ENCODE measurements around the gene RACGAP1. TPM values are rescaled to one million over a fixed set of nuclear protein-coding genes. Genes with fewer than 3 reads are reported as not detected.
A peak's percentile ranks its signal among the peaks of the same experiment; 100 is the strongest.

The RACGAP1 gene, protein sequence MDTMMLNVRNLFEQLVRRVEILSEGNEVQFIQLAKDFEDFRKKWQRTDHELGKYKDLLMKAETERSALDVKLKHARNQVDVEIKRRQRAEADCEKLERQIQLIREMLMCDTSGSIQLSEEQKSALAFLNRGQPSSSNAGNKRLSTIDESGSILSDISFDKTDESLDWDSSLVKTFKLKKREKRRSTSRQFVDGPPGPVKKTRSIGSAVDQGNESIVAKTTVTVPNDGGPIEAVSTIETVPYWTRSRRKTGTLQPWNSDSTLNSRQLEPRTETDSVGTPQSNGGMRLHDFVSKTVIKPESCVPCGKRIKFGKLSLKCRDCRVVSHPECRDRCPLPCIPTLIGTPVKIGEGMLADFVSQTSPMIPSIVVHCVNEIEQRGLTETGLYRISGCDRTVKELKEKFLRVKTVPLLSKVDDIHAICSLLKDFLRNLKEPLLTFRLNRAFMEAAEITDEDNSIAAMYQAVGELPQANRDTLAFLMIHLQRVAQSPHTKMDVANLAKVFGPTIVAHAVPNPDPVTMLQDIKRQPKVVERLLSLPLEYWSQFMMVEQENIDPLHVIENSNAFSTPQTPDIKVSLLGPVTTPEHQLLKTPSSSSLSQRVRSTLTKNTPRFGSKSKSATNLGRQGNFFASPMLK
- polyA plus RNA-seq (ENCODE audit: insufficient read length in 12 of 12): 10 to 100 TPM in 11 of 12 donors, not detected in 1; 17.4 to 36.4 (median 28.5) TPM
- long read RNA-seq, donor 1, partial matches to known transcripts: 0 of 7 reads
- long read RNA-seq, donor 1, other reads (novel, unspliced or antisense): 0 of 7 reads
- long read RNA-seq, donor 2, partial matches to known transcripts: 0 of 4 reads
- long read RNA-seq, donor 2, other reads (novel, unspliced or antisense): 0 of 4 reads
- long read RNA-seq, donor 3, partial matches to known transcripts: 0 of 2 reads
- long read RNA-seq, donor 3, other reads (novel, unspliced or antisense): 0 of 2 reads
- long read RNA-seq, donor 4, partial matches to known transcripts: 0 of 2 reads
- long read RNA-seq, donor 4, other reads (novel, unspliced or antisense): 0 of 2 reads
- long read RNA-seq, donor 5: 0 reads
- long read RNA-seq, donor 6, partial matches to known transcripts: 0 of 3 reads
- long read RNA-seq, donor 6, other reads (novel, unspliced or antisense): 0 of 3 reads
- long read RNA-seq, donor 7, partial matches to known transcripts: 0 of 2 reads
- long read RNA-seq, donor 7, other reads (novel, unspliced or antisense): 0 of 2 reads
- long read RNA-seq, donor 8, transcript RACGAP1-201 (17 exons, 3,073 nt): major isoform, 5 of 5 reads
- long read RNA-seq, donor 8, partial matches to known transcripts: 0 of 5 reads
- long read RNA-seq, donor 8, other reads (novel, unspliced or antisense): 0 of 5 reads
- long read RNA-seq, donor 9, partial matches to known transcripts: 0 of 1 reads
- long read RNA-seq, donor 9, other reads (novel, unspliced or antisense): 0 of 1 reads
- long read RNA-seq, donor 10, partial matches to known transcripts: 0 of 5 reads
- long read RNA-seq, donor 10, other reads (novel, unspliced or antisense): 0 of 5 reads
- long read RNA-seq, donor 11, partial matches to known transcripts: 0 of 2 reads
- long read RNA-seq, donor 11, other reads (novel, unspliced or antisense): 0 of 2 reads

DNA sequence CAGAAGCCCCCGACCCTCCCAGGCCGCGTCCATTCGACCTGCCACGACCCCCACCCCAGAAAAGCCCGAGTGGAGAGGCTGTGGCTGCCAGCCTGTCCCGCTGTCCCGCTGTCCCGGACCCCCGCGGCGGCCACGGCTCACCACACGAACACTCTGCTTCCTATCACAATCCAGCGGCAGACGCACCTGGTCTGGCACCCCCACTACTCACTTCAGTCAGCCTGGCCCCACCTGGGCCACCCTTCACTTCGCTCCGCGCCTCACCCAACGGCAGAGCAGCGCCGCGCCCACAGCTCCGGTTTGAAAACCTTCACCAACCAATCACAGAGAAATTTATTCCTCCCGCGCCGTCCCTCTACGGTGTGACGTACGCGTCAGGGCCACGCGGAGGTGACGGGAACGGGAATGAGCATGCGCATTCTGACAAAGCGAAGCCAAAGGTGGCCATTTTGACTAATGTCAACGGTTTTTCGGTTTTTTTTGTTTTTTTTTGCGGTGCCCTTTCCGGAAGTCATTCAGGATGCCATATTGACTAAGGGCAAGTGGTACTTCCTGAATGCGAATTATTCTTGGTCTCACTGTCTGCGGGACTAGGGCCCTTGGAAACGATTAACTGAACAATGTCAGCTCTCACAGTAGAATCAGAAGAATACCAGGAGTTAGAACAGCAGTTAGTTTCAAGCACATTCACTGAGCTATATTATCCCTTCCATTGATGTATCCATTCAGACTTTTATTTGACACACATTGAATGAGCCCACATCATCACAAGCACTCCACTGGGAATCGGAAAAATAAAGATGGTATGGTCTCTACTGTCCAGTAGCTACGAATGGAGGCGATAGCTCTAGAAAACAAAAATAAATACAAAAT, at the start of gene RACGAP1:
TSS of gene RACGAP1 (minus strand) at position 308 of the 873 bp plus-strand sequence. CDS start 8,779 bp downstream, outside the sequence.
- DNase-seq: peak; percentile 99

DNA sequence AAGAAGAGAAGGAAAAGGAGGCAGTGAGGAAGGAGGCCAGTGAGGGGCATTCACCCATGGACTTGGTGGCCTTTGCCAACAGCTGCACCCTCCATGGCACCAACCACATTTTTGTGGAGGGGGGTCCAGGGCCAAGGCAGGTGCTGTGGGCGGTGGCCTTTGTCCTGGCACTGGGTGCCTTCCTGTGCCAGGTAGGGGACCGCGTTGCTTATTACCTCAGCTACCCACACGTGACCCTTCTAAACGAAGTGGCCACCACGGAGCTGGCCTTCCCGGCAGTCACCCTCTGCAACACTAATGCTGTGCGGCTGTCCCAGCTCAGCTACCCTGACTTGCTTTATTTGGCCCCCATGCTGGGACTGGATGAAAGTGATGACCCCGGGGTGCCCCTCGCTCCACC, 48.4 kb upstream of the RACGAP1 start:
- no peak for DNase-seq

DNA sequence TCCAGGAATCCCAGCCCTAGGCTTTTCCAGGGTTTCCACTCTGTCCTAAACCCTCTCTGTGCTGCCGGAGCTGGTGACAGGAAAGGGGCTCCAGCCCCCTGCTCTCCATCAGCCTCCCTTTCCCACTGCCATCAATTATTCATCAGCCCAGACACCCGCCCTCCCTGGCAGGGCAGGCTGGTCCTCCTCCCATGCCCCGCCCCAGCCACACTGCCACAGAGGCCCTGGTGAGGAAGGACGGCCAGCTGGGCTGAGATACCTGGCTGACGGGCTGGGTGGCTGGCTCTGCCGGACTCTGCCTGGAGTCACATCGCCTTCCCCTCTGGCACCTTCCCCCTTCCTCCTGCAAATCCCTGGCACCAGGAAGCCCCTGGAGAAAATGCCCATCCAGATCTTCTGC, 47.9 kb upstream of the RACGAP1 start:
- no peak for DNase-seq

DNA sequence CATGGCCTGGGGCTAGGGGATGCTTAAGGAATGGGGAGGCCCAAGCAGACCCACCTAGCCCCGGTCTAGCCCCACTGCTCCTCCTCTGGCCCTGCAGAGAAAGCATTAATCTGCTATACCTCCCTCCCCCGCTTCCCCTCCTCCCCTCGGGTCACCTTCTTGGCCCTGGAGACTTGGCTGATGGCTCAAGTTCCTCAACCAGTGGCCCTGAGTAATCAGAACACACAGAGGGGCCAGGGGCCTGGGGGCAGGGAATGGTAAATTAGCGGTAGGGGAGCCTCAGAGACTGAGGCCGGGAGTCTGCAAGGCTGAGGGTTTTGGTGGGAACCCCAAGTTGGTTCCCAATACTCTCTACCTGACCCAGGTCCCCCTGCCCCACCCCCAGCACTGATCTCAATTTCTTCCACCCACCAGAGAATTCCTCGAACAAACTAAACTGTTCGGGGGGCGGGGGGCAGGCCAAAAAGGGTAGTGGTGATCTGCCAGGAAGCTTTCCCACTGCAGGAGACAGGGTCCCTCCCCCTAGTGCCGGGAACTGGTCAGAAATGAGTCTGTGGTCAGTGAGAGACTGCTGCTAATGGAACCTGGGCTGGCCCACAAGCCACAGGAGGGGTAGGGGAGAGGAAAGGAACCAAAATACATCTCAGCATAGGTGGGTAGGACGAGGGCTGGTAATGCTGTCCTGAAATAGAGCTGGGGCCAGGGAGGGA, 47.1 kb upstream of the RACGAP1 start:
- DNase-seq: no peak

DNA sequence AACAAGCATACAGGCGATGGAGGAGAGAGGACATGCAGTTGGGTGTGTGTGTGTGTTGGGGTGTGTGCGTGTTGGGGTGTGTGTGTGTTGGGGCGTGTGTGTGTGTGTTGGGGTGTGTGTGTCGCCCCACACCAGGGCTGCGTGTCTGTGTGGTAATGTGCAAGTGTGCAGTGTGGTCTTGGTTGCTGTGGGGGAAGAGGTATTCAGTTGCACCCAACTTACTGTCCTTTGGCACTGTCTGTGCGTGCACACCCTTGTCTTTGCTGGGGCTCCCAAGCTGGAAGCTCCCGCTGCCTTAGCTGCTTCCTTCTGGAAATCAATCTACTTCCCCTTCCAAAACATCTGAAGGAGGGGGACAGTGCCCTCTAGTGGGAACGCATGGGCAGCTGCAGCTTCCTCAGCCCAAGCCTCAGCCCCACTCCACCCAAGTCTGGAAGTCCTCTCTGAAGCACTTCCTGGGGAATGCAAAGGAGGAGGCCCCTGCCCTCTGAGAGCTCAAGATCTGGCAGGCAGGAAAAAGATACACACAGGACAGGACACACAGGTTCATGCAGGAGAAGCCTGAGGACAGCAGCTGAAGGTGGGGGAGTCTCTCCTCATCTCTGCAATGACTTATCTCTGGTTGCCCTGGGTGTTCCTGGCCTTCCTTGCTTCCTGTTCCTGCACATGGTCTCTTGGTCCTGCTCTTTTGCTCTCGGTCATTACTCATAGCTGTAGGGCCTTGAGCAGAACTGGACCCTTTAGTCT, 45.2 kb upstream of the RACGAP1 start:
- DNase-seq: peak; percentile 92

DNA sequence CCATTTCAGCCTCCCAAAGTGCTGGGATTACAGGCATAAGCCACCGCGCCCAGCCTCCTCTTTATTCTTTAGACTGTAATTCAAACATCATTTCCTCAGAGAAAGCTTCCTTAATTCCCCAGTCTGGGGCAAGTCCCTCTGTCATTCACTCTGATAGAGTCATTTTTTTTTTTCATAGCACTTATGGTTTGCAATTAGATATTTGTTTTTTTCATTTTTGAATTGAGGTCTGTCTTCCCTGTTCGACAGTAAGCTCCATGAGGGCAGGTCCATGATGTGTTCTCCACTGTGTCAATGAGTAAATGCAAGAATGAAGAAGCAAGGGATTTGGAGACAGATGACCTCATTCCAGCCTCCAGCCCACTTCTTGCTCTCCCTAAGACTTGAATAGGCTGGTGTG, 44.2 kb upstream of the RACGAP1 start:
- DNase-seq: no peak

DNA sequence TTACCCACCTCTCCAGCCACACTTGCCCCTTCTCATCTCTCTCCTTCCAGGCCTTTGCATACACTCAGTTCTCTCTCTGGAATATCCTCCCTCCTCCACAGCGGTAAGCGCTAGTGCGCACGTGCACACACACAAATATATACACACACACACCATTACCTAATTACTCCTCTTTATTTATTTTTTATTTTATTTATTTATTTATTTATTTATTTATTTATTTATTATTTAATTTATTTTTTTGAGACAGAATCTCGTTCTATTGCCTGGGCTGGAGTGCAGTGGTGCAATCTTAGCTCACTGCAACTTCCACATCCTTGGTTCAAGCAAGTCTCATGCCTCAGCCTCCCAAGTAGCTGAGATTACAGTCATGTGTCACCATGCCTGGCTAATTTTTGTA, 43.8 kb upstream of the RACGAP1 start:
- no peak for DNase-seq

DNA sequence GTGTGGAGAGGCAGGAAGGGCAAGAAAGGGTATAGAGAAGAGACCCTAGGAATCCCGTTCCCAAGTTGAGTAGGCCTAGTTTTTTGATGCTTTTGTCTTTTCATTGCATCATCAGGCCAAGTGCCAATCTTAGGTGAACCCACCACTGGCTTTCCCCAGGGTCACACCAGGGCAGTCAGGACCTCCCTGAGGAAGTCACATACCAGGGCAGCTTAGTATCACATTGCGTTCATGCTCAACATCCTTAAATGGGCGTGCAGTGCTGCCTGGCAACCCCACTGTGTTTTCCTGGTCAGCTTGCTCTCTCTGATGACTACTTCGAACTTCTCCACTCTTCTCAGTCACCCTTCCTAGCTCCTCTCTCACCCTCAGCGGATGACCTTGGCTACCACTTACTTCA, 41.1 kb upstream of the RACGAP1 start:
- no peak for DNase-seq

DNA sequence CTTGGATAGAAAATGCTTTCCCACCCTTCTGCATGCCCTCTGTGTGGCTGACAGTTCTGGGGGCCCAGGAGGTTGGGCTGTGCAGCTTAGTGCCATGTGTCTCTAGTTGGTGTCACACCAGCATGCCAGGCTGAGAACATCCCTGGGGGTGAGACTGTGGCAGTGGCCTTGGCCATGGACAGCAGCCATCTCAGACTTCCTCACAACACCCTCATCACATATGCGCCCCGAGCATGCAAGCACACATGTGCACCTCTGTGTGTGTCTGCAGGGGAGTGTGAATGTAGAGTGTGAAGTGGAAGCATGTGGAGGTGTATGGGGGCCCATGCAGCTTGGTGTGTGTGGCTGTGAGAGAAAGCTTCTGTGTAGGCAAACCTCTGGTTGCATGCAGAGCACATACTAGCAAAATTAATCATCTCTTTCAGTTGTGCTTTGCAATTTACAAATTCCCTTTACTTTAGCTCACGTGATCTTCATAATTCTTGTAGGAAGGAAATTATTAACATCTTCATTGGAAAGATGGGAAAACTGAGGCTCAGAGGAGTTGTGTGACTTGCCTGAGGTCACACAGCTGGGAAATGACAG, 40.5 kb upstream of the RACGAP1 start:
- no peak for DNase-seq

DNA sequence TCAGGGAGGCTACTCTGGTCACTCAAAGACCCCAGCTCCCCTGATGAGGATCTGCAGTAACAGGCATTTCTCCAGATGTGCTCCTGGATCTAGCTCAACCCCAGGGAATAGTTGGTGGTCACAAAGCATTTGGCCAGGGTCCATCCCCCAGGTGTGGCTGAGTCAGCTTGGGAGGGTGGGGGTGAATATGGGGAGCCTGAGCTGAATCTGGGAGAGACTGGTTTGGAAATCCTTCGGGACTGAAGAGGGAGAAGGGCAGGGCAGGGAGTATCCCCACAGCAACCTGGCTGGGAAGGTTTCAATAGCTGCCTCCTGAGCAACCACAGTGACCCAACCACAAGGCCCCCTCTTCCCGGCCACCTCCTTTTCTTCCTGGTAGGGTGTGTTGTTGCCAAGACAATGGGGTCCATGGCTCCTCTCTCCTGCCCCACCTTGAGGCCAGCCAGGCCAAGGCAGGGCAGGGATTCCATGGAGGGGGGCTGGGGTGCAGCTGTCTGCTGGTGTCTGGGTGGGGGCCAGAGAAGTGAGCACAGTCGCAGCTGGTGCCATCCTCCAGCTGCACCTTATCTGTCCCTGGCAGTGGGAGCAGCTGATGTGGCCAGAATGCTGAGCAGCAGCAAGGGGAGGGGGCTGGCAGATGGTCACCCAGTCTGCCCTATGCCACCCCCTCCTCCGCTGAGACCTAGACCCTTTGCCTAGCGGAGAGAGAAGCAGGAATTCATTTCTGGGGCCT, 37.6 kb upstream of the RACGAP1 start:
- no peak for DNase-seq

DNA sequence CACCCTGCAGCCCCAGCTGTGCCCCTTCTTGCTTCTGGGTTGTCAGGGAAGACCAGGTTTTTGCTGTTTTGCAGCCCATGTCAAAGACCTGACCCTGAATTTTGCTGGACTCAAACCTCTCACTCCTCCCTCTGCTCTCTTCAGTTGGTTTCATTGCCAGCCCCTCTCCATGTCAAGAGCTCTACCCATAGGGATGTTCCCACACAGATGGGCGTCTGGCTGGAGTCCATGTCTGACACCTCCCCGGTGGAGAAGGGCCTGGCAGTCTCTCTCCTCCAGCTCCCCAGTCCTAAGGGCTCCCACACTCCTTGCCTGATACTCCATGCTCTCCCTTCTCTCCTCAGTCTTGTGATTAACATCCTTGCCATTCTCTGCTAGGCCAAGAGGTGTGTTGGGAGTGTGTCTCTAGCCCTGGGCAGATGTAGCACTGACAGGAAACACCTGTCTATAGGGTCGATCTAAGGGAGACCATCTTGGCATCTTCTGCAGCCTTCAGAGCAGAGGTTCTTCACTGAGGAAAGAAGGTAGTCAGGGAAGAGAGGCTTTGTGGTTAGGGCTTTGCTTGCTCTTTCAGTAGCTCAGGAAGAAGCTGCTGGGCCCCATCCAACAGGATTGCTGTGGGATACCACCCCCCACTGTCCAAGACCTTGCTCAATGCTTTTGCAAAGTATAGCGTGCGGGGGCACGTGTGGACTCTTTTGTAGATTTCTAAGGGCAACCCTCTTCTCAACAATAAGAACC, 36.8 kb upstream of the RACGAP1 start:
- DNase-seq: no peak

DNA sequence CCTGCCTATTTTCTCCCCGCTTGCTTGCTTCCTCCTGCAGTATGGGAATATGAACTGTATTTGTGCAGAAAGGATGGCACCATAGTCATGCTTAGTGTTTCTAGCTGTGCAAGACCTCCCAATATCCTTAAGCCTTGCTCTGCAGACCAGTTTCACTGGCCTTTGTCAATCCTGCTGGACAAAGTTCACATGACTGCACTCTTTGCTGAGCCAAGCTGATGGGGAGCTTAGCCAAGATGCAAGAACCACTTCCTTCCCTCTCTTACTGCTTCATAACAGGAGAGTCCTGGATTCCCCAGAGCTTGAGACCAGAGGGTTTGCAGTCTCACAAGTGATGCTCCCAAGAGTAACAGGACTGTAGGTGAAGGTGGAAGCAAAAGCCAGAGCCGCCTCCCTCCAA, 35.9 kb upstream of the RACGAP1 start:
- no peak for DNase-seq

DNA sequence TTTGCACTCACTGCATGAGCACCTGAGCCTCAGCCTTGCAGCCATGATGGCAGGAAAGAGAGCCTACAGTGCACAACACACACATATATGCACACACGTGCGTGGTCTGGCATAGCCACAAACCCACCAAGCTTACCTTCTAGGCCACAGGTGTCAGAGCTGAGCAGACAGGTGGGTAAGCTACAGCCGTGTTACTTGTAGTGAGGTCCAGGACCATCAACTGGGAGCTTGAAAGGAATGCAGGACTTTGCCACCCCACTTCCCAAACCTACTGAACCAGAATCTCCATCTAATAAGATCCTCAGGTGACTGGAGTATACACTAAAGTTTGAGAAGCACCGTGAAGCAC, 34.8 kb upstream of the RACGAP1 start:
- no peak for DNase-seq

DNA sequence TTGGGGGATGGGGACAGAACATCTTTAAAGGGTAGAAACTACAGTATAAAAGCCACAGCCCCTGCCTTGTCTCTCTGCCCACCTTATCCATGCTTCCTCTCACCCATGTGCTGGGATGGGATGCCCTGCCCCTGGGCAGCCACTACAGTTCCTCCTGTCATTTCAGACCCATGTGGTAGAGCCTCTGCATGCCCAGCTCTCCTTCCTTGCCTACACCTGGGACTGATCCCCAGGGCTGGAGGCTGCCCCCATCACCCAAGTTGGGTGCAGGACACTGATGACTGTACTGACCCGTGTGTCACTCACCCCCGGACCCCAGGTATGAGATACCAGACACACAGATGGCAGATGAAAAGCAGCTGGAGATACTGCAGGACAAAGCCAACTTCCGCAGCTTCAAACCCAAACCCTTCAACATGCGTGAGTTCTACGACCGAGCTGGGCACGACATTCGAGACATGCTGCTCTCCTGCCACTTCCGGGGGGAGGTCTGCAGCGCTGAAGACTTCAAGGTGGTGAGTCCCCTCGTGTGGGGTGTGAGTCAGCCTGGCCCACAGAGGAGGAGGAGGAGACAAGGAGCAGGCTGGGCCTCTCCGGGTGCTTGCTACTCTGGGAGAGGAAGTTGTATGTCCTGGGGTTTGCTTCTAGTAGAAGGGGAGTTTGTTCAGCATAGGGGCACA, 34.3 kb upstream of the RACGAP1 start:
- DNase-seq: no peak

DNA sequence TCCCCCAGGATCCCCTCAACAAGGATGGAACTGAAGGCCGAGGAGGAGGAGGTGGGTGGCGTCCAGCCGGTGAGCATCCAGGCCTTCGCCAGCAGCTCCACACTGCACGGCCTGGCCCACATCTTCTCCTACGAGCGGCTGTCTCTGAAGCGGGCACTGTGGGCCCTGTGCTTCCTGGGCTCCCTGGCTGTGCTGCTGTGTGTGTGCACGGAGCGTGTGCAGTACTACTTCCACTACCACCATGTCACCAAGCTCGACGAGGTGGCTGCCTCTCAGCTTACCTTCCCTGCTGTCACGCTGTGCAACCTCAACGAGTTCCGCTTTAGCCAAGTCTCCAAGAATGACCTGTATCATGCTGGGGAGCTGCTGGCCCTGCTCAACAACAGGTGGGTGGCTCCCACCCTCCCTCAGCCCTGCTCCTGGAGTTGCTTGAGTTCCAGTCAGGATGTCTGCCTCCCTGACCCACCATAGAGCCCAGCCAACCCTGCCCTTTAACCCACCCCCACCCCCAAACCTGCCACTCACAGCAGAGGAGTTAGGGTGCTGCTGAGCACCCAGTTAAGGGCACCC, 33.5 kb upstream of the RACGAP1 start:
- DNase-seq: no peak

All from muscle of arm (tissue), 14 donors.